ENCODE measurements around the gene SPDYE2. TPM values are rescaled to one million over a fixed set of nuclear protein-coding genes. Genes with fewer than 3 reads are reported as not detected.
A peak's percentile ranks its signal among the peaks of the same experiment; 100 is the strongest.
"Not testable (repeated sequence)": the region's sequence is repeated elsewhere in the genome, so short reads cannot be mapped to it uniquely, and the experiment has no call there.

Gene SPDYE2
- total and polyA plus RNA-seq, 12 donors = 0.31 to 0.51 TPM; not detected in 10

GRCh38 chr7:102516951-102517350, 34.1 kb upstream of the SPDYE2 start:
- H3K9me3 ChIP-seq; intact Hi-C loops (cut with DNase I); DNase-seq; ATAC-seq; H3K4me3 ChIP-seq; H3K27me3 ChIP-seq; H3K27ac ChIP-seq; H3K36me3 ChIP-seq; H3K4me1 ChIP-seq: not testable (repeated sequence)
- no CpG with 5 or more reads among the region's 10 CpGs for WGBS, 2 donors

GRCh38 chr7:102517550-102518147, 33.4 kb upstream of the SPDYE2 start, which contains the start of gene RASA4B:
RASA4B (minus strand) TSS chr7:102517777; CDS start chr7:102517710, 67 bp downstream.
- H3K27ac ChIP-seq; H3K4me1 ChIP-seq; H3K9me3 ChIP-seq; intact Hi-C loops (cut with DNase I); H3K27me3 ChIP-seq; H3K36me3 ChIP-seq: not testable (repeated sequence)
- ATAC-seq (peak; percentile 91 to 97 (median 94)), DNase-seq (peak; percentile 4 to 23)
- peak within 1 kb of the TSS in 1 of 10 donors; percentile 32 for H3K4me3 ChIP-seq
- WGBS, 2 donors = 0 to 3% methylated on average over 2 to 20 of the region's 61 CpGs

DNA sequence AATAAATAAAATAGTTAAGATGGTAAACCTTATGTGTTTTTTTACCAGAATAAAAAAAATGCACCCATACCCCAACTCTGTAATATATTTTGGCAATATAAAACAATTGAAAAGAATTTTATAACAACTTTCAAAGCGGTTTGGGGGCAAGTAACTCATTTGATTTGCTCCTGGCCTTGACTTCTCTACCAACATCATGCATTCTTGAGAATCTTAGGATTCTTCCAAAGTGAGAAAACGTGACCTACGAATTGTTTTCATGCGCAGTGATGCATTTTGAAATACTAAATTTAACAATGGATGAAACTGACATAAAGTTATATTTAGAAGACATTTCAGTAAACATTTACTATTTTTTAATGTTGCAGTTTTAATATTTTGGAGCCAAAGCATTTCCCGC, 30.2 kb upstream of the SPDYE2 start:
- H3K27me3 ChIP-seq; H3K36me3 ChIP-seq; H3K9me3 ChIP-seq; intact Hi-C loops (cut with DNase I); H3K27ac ChIP-seq; H3K4me1 ChIP-seq; H3K4me3 ChIP-seq; ATAC-seq; DNase-seq: not testable (repeated sequence)
- WGBS, 2 donors = 84% methylated on average over 4 of the region's 5 CpGs; no CpG with 5 or more reads in 1 of the 2 donors

DNA sequence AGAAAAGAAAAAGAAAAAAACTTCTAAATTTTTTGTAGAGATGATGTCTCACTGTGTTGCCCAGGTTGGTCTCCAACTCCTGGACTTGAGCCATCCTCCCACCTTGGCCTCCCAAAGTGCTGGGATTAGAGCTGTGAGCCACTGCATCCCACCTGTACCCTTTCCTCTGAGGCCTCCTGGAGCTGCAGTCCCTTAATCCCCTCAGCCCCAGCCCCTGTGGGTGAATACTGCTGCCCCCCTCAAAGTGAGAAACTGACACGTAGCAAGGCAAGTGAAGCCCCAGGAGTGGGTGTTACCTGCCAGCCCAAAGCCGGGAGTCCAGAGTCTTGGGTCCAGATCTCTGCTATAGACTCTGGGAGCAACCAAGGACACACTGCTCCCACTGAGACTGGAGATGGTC, 26.2 kb upstream of the SPDYE2 start:
- H3K9me3 ChIP-seq; H3K4me1 ChIP-seq; H3K4me3 ChIP-seq; DNase-seq; H3K36me3 ChIP-seq; H3K27me3 ChIP-seq; H3K27ac ChIP-seq; intact Hi-C loops (cut with DNase I): not testable (repeated sequence)
- peak in 1 of 8 donors; percentile 2 for ATAC-seq
- WGBS, 2 donors = 42 to 53% methylated on average over 1 of the region's 2 CpGs

DNA sequence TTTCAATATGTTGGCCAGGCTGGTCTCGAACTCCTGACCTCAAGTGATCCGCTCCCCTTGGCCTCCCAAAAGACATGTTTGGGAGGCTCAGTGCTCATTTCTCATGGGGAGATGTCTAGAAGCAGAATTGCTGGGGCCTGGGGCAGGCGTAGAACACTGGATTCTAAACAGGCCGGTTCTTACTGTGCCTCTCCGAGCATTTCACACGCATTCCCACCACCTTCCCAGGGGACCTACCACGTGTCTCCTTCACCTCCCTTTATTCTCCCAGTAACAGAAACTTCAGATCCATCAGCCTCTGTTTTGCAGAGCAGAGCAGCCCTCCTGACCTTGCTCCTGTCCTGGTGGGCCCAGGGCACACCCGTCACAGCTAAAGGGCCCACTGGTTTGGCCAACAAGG, 23.8 kb upstream of the SPDYE2 start:
- H3K27me3 ChIP-seq; DNase-seq; H3K36me3 ChIP-seq; H3K9me3 ChIP-seq; H3K4me3 ChIP-seq; intact Hi-C loops (cut with DNase I); H3K4me1 ChIP-seq: not testable (repeated sequence)
- H3K27ac ChIP-seq = peak overlapping the region in 1 of 10 donors; percentile 41
- ATAC-seq = peak in 6 of 8 donors; percentile 3 to 47 (median 30)
- WGBS, 2 donors = 71 to 85% methylated on average over 1 of the region's 8 CpGs

GRCh38 chr7:102527822-102528793, 22.9 kb upstream of the SPDYE2 start:
- H3K9me3 ChIP-seq; intact Hi-C loops (cut with DNase I); H3K4me3 ChIP-seq; H3K4me1 ChIP-seq; DNase-seq; H3K36me3 ChIP-seq; H3K27me3 ChIP-seq: not testable (repeated sequence)
- WGBS, 2 donors = 94 to 100% methylated on average over 1 to 2 of the region's 13 CpGs
- peak overlapping the region in 1 of 10 donors; percentile 60 for H3K27ac ChIP-seq
- ATAC-seq = peak in 7 of 8 donors; percentile 34 to 63 (median 51)

DNA sequence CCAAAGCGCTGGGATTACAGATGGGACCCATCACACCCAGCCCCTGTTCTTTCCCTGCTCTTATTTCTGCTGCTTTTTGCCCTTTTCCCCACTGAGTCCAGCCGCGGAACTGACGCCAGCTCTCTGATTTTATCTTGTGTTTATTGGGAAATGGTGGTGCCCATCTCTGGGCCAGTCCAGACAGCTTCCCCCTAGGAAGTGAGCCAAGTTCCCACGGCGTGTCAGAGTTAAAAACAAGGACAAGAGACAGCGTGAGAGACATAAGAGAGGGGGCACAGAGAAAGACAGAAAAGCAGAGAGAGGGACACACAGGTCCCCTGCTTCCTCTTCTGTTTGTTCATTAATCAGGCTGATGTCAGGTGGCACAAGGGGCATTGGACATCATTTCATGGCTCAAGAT, 19.4 kb upstream of the SPDYE2 start:
- no CpG with 5 or more reads among the region's 7 CpGs for WGBS, 2 donors
- H3K27ac ChIP-seq; ATAC-seq; H3K4me3 ChIP-seq; H3K27me3 ChIP-seq; H3K36me3 ChIP-seq; intact Hi-C loops (cut with DNase I); H3K4me1 ChIP-seq; DNase-seq; H3K9me3 ChIP-seq: not testable (repeated sequence)

- H3K27me3 ChIP-seq; intact Hi-C loops (cut with DNase I); H3K9me3 ChIP-seq; DNase-seq; H3K4me3 ChIP-seq; H3K27ac ChIP-seq; H3K36me3 ChIP-seq; H3K4me1 ChIP-seq: not testable (repeated sequence)
- WGBS, 2 donors = 91 to 93% methylated on average over 2 of the region's 2 CpGs
- ATAC-seq = peak in 1 of 8 donors; percentile 19
Observed at GRCh38 chr7:102532127-102532526, 18.9 kb upstream of the SPDYE2 start.

GRCh38 chr7:102535062-102535615, 15.9 kb upstream of the SPDYE2 start:
- DNase-seq = peak in 1 of 2 donors; percentile 5
- WGBS, 2 donors = 40 to 69% methylated on average over 2 to 4 of the region's 8 CpGs
- H3K9me3 ChIP-seq; ATAC-seq; H3K27ac ChIP-seq; intact Hi-C loops (cut with DNase I); H3K4me3 ChIP-seq; H3K4me1 ChIP-seq; H3K27me3 ChIP-seq; H3K36me3 ChIP-seq: not testable (repeated sequence)

- intact Hi-C loops (cut with DNase I); ATAC-seq; H3K4me1 ChIP-seq; H3K27ac ChIP-seq; H3K27me3 ChIP-seq; H3K9me3 ChIP-seq; DNase-seq; H3K4me3 ChIP-seq; H3K36me3 ChIP-seq: not testable (repeated sequence)
- WGBS, 2 donors = 90 to 91% methylated on average over 4 of the region's 6 CpGs
Observed at GRCh38 chr7:102540604-102541003, 10.4 kb upstream of the SPDYE2 start.

DNA sequence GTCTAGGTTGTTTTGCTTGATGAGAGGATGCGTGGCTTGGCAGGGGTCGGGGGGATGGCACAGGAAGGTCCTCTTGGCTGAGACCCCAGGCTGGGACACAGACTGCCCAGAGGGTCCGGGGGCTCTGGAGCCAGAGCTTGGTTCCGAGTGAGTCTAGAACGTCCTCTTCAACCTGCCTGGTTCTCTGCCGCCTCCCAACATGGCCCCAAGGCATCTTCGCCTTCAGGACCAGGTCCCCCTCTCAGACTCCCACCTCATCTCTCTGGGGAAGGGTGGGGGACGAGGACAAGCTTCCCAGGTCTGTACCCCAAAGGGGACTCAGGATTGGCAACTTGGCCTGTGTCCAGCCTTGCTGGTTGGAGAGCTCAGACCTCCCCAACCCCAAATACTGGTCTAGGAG, 8.9 kb upstream of the SPDYE2 start:
- H3K27ac ChIP-seq; DNase-seq; H3K4me3 ChIP-seq; H3K36me3 ChIP-seq; H3K9me3 ChIP-seq; ATAC-seq; intact Hi-C loops (cut with DNase I); H3K27me3 ChIP-seq; H3K4me1 ChIP-seq: not testable (repeated sequence)
- WGBS, 2 donors = 100% methylated on average over 4 of the region's 8 CpGs
